K562 (cell line): Measurements from ENCODE around the gene MANF. TPM values are rescaled to one million over a fixed set of nuclear protein-coding genes. Genes with fewer than 3 reads are reported as not detected.

Experiments used
- ATAC-seq: fragments of 200-7000 bp; cut with Tn5 transposase; 3 replicates; pipeline ENCODE4 v1.9.1; 2020; ENCODE audit warnings: moderate library complexity
- BruUV-seq: library from RNA; stranded (reverse); fragments of 400-500 nt; replicated peaks from 2 replicates; lab custom pipeline; 2021; lab: Mats Ljungman, UMichigan
- CTCF ChIA-PET: fragments of 300-600 bp; formaldehyde crosslinking; extraction: SDS; loops from one replicate; lab custom pipeline; 2021; ENCODE audit warnings: low intra/inter-chr PET ratio; lab: Yijun Ruan, JAX
- POLR2A ChIA-PET: fragments of 300-600, 350-650 bp; sonication (Branson Sonifier 250); formaldehyde crosslinking; extraction: SDS; loops from one replicate; lab custom pipeline; 2021; ENCODE audit warnings: antibody characterized with exemption, inconsistent platforms; lab: Yijun Ruan, JAX
- DNase-seq, 4 experiments: peaks; one replicate each; pipeline versions ENCODE4 v3.0.0 to v3.0.0-alpha.2; 2011 to 2018; ENCODE audit warnings: low spot score in 3 of 4, mixed read lengths in 3 of 4; ENCODE audit errors: extremely low read depth in 1 of 4
- FAIRE-seq: peaks from 2 replicates; lab custom pipeline; 2011; peaks lifted over from hg19 to GRCh38; lab: Jason Lieb, UNC
- H2AFZ ChIP-seq: 2 replicates; pipeline ENCODE4 v1.6.0; 2011; ENCODE audit warnings: low read depth, low read length, control low read depth, inconsistent platforms
- H3K27ac ChIP-seq: fragments of 200-600 bp; 3 replicates; pipeline ENCODE4 v1.8.0; 2011; ENCODE audit warnings: low read depth, mild to moderate bottlenecking, control low read depth, inconsistent platforms, low read length, moderate library complexity, mixed read lengths; ENCODE audit errors: extremely low read depth
- H3K27me3 ChIP-seq, 2 experiments: fragments of 300-600 bp in 1 of 2; 2 replicates in 1 of 2; 3 replicates in 1 of 2; pipeline versions ENCODE4 v1.6.0 to v1.8.0; 2011; ENCODE audit warnings: inconsistent platforms in 2 of 2, low read length in 2 of 2, mild to moderate bottlenecking in 1 of 2, mixed read lengths in 1 of 2, moderate library complexity in 1 of 2; ENCODE audit not compliant: control insufficient read depth in 2 of 2, insufficient read depth in 2 of 2
- H3K36me3 ChIP-seq: fragments of 300-600 bp; 3 replicates; pipeline ENCODE4 v1.8.0; 2011; ENCODE audit warnings: mild to moderate bottlenecking, low read length, inconsistent platforms; ENCODE audit not compliant: control insufficient read depth, insufficient read depth
- H3K4me1 ChIP-seq, 2 experiments: fragments of 200-600 bp in 1 of 2; replicated peaks in 1 of 2; 2 replicates in 1 of 2; 3 replicates in 1 of 2; pipeline versions ENCODE4 v1.5.1 to v1.8.0; 2011; ENCODE audit warnings: inconsistent platforms in 2 of 2, low read length in 2 of 2, mild to moderate bottlenecking in 1 of 2, mixed read lengths in 1 of 2, moderate library complexity in 1 of 2; ENCODE audit not compliant: control insufficient read depth in 2 of 2, insufficient read depth in 2 of 2
- H3K4me2 ChIP-seq: 2 replicates; pipeline ENCODE4 v1.6.1; 2011; ENCODE audit warnings: low read length, control low read depth, inconsistent platforms, mixed read lengths; ENCODE audit not compliant: insufficient read depth
- H3K4me3 ChIP-seq: fragments of 200-600 bp; sonication (generic), shearing (Covaris generic); 2 replicates; pipeline ENCODE4 v1.5.1; 2016; ENCODE audit warnings: control low read depth, inconsistent platforms
- H3K79me2 ChIP-seq: fragments of 200-600 bp; 3 replicates; pipeline ENCODE4 v1.8.0; 2011; ENCODE audit warnings: low read length, inconsistent platforms; ENCODE audit not compliant: control insufficient read depth, insufficient read depth
- H3K9ac ChIP-seq, 2 experiments: 2 replicates each; pipeline versions ENCODE4 v1.6.0 to v1.6.1; 2011; ENCODE audit warnings: low read depth in 2 of 2, low read length in 2 of 2, control low read depth in 1 of 2, inconsistent platforms in 1 of 2, mild to moderate bottlenecking in 1 of 2, mixed read lengths in 1 of 2; ENCODE audit not compliant: insufficient read depth in 1 of 2
- H3K9me1 ChIP-seq: one replicate; pipeline ENCODE4 v1.6.0; 2011; ENCODE audit warnings: inconsistent platforms, mild to moderate bottlenecking, low read length, moderate library complexity; ENCODE audit not compliant: control insufficient read depth, insufficient read depth
- H3K9me3 ChIP-seq: replicated peaks from 2 replicates; pipeline ENCODE4 v1.5.1; 2011; ENCODE audit warnings: low read depth, low read length, inconsistent platforms; ENCODE audit not compliant: control insufficient read depth, insufficient read depth
- H4K20me1 ChIP-seq: replicated peaks from 2 replicates; pipeline ENCODE4 v1.6.1; 2011; ENCODE audit warnings: low read length, inconsistent platforms, mixed read lengths; ENCODE audit not compliant: control insufficient read depth, insufficient read depth
- E2F8 ChIP-seq: fragments of 450-650 bp; IDR thresholded peaks from 2 replicates; pipeline ENCODE4 v1.7.1; 2018; ENCODE audit warnings: mild to moderate bottlenecking, low read depth; ENCODE audit not compliant: partially characterized antibody
- EZH2 ChIP-seq: IDR thresholded peaks from 2 replicates; pipeline ENCODE4 v1.6.1; 2012; ENCODE audit warnings: low read depth, mild to moderate bottlenecking, inconsistent platforms, low read length, borderline replicate concordance
- HMBOX1 ChIP-seq: sonication (generic); IDR thresholded peaks from 2 replicates; pipeline ENCODE4 v1.6.1; 2016
- PML ChIP-seq: IDR thresholded peaks from 2 replicates; pipeline ENCODE4 v1.6.1; 2012; ENCODE audit warnings: low read length, inconsistent platforms
- THRA ChIP-seq: fragments of 450-650 bp; IDR thresholded peaks from 2 replicates; pipeline ENCODE4 v1.6.1; 2017; ENCODE audit warnings: mild to moderate bottlenecking, moderate library complexity
- ZNF3 ChIP-seq: fragments of 250-450 bp; sonication (Bioruptor Pico); IDR thresholded peaks from 2 replicates; pipeline ENCODE4 v1.5.0; 2021; ENCODE audit warnings: mild to moderate bottlenecking, moderate library complexity
- WGBS: fragments of 100-300 bp; shearing (Covaris generic); methylation state at CpG from one replicate; pipeline ENCODE4 v1.1.6; 2016; ENCODE audit warnings: low coverage, mixed read lengths; ENCODE audit not compliant: insufficient coverage; ENCODE audit errors: missing lambda C conversion rate; 5-methylcytosine and 5-hydroxymethylcytosine counted together
- in situ Hi-C: fragments of 300-500 bp; cut with MboI; formaldehyde crosslinking; loops from 4 replicates; pipeline ENCODE4 v1.15.0; 2018; ENCODE audit warnings: inconsistent platforms, mixed read lengths
- intact Hi-C: fragments of 100-400 bp; cut with micrococcal nuclease; formaldehyde crosslinking; loops from 2 replicates; pipeline ENCODE4 v1.14.2; 2022
- polyA plus RNA-seq, 8 experiments: library from polyadenylated mRNA; depleted of rRNA in 4 of 8; stranded (reverse) in 5 of 8; unstranded in 3 of 8; fragments of >200 nt; fragmentation: Nextera tagmentation in 2 of 8; fragmentation: Illumina TruSeq in 1 of 8; extraction: Ambion mirVana in 2 of 8; extraction: Trizol in 1 of 8; gene quantifications; 2 replicates each; pipeline versions ENCODE4 v1.2.1 to v1.2.3, GENCODE V29; 2011 to 2014; ENCODE audit warnings: inconsistent platforms in 1 of 8, missing spikeins in 1 of 8
- total RNA-seq, 7 experiments: library from RNA; depleted of rRNA in 6 of 7; stranded (reverse); fragments of >200 nt in 6 of 7; fragmentation: Illumina TruSeq in 2 of 7; extraction: Trizol in 2 of 7; gene quantifications; 2 replicates each; pipeline versions ENCODE4 v1.2.1 to v1.2.3, GENCODE V29; 2011 to 2021; ENCODE audit warnings: low replicate concordance in 1 of 7
- TF ChIP-seq, protein P1 (sequence below): fragments of 450-650 bp; IDR thresholded peaks from 2 replicates; pipeline ENCODE4 v1.6.1; 2017; ENCODE audit warnings: antibody characterized with exemption, mild to moderate bottlenecking

Gene MANF
- total and polyA plus RNA-seq, 9 of the 15 experiments (the other 6 are each of a cell fraction or from before 2014, with no cell fraction given): 6.5 to 52.7 (median 42.3) TPM

DNA sequence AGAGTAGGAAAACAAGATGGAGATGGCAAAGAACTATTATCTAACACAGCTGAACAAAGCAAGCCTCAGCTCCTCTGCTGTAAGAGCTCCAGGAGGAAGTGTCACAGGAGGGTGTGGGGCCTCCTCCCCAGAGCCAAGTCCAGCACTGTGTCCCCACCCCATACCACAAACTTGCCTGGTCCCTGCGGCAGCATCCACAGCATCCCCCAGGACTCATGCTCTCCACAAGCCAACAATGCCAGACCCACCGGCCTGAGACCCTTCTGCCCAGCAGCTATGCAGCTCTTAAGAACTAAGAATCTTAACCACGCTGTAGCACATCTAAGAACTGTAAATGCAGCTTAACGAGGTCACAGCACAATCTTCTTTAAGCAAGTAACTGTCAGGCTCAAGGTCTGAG is 15.1 kb downstream of the MANF start:
- DNase-seq (no peak), ATAC-seq (no peak), FAIRE-seq (no peak)
- no TSS peak for BruUV-seq
- 0 out of 2 replicates have a peak, but pooled peaks cover 11% of the 10 kb centered on the region for H4K20me1 ChIP-seq
- no peaks in the 10 kb centered on the region; a peak in 1 of 5 replicates for H3K4me1 ChIP-seq
- peaks cover 85% of the 10 kb centered on the region; the same call in 2 of the 3 replicates for H3K36me3 ChIP-seq
- POLR2A ChIA-PET: no interaction called here
- in situ Hi-C loops: no loop called here
- H3K9me3 ChIP-seq: no peaks in the 10 kb centered on the region
- CTCF ChIA-PET: no interaction called here
- intact Hi-C loops: no loop called here
- WGBS: 75% methylated on average over 4 of the region's 4 CpGs
- H3K9ac ChIP-seq: peak overlapping the region in 1 of 2 experiments; percentile 26; a peak in 1 of 4 replicates
- H3K4me2 ChIP-seq: no peak overlapping the region
- H2AFZ ChIP-seq: no peak overlapping the region
- H3K27ac ChIP-seq: no peak overlapping the region
- peaks cover 5% of the 10 kb centered on the region; the same call in 1 of the 3 replicates for H3K79me2 ChIP-seq
- no peak overlapping the region for H3K4me3 ChIP-seq
- H3K9me1 ChIP-seq: no peaks in the 10 kb centered on the region
- no peaks in the 10 kb centered on the region for H3K27me3 ChIP-seq
- no peak for TF ChIP-seq ZNF3
- TF ChIP-seq, protein P1, sequence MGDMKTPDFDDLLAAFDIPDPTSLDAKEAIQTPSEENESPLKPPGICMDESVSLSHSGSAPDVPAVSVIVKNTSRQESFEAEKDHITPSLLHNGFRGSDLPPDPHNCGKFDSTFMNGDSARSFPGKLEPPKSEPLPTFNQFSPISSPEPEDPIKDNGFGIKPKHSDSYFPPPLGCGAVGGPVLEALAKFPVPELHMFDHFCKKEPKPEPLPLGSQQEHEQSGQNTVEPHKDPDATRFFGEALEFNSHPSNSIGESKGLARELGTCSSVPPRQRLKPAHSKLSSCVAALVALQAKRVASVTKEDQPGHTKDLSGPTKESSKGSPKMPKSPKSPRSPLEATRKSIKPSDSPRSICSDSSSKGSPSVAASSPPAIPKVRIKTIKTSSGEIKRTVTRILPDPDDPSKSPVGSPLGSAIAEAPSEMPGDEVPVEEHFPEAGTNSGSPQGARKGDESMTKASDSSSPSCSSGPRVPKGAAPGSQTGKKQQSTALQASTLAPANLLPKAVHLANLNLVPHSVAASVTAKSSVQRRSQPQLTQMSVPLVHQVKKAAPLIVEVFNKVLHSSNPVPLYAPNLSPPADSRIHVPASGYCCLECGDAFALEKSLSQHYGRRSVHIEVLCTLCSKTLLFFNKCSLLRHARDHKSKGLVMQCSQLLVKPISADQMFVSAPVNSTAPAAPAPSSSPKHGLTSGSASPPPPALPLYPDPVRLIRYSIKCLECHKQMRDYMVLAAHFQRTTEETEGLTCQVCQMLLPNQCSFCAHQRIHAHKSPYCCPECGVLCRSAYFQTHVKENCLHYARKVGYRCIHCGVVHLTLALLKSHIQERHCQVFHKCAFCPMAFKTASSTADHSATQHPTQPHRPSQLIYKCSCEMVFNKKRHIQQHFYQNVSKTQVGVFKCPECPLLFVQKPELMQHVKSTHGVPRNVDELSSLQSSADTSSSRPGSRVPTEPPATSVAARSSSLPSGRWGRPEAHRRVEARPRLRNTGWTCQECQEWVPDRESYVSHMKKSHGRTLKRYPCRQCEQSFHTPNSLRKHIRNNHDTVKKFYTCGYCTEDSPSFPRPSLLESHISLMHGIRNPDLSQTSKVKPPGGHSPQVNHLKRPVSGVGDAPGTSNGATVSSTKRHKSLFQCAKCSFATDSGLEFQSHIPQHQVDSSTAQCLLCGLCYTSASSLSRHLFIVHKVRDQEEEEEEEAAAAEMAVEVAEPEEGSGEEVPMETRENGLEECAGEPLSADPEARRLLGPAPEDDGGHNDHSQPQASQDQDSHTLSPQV: no peak
- TF ChIP-seq THRA: no peak
- no peak for TF ChIP-seq E2F8
- TF ChIP-seq PML: no peak
- TF ChIP-seq EZH2: no peak
- no peak for TF ChIP-seq HMBOX1
